HL-60 (cell line): ENCODE data around the gene ANKDD1B.
"Not testable (repeated sequence)": the region's sequence is repeated elsewhere in the genome, so short reads cannot be mapped to it uniquely, and the experiment has no call there.

Source experiments
- DNase-seq, 2 experiments: peaks; one replicate each; pipeline ENCODE4 v3.0.0-alpha.2; 2010 to 2020; ENCODE audit warnings: low read depth in 1 of 2, low spot score in 1 of 2
- H3K27ac ChIP-seq: fragments of 250-450 bp; sonication (Bioruptor Pico); replicated peaks from 2 replicates; pipeline ENCODE4 v1.5.1; 2020; ENCODE audit warnings: mild to moderate bottlenecking, moderate library complexity
- H3K27me3 ChIP-seq: fragments of 250-450 bp; sonication (Bioruptor Pico); 2 replicates; pipeline ENCODE4 v1.5.1; 2021; ENCODE audit warnings: mild to moderate bottlenecking, moderate library complexity; ENCODE audit not compliant: insufficient read depth, poor library complexity, severe bottlenecking
- H3K4me3 ChIP-seq: replicated peaks from 2 replicates; pipeline ENCODE4 v1.5.1; 2011; ENCODE audit warnings: mild to moderate bottlenecking, control low read depth, low read length; ENCODE audit not compliant: insufficient read depth
- GABPA ChIP-seq: IDR thresholded peaks from 2 replicates; pipeline ENCODE4 v1.6.1; 2012; ENCODE audit warnings: low read depth
- POLR2AphosphoS5 ChIP-seq: IDR thresholded peaks from 2 replicates; pipeline ENCODE4 v1.6.1; 2012; ENCODE audit warnings: low read depth
- SPI1 ChIP-seq: IDR thresholded peaks from 2 replicates; pipeline ENCODE4 v1.6.1; 2012; ENCODE audit warnings: low read depth, mild to moderate bottlenecking, borderline replicate concordance
- TF ChIP-seq, protein P1 (sequence below): IDR thresholded peaks from one replicate; pipeline ENCODE4 v1.5.1; 2011; ENCODE audit warnings: low read length, control low read depth, inconsistent platforms; ENCODE audit not compliant: insufficient read depth
- TF ChIP-seq, protein P2 (sequence below): IDR thresholded peaks from 2 replicates; pipeline ENCODE4 v1.6.1; 2012; ENCODE audit warnings: low read depth; ENCODE audit not compliant: insufficient replicate concordance

ANKDD1B gene

DNA sequence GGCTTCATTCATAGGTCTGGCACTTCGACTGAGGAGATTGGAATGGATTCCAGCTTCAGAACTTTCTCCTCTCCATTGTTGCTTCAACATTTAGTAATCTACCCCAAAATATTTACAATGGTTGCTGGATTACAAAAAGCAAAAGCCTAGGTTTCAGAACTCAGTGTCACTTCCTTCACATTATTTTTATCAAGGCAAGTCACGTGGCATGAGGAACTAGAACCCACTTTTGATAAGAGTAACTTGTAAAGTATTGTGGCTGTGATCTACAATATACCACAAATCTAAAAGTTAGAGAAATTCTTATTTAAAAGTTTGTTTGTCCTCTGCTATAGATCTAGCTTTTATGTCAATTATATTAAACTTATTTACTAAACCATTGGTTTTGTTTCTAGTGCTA is 39.7 kb upstream of the ANKDD1B start:
- H3K27me3 ChIP-seq = no peaks in the 10 kb centered on the region
- no peak overlapping the region for H3K27ac ChIP-seq
- no peak overlapping the region for H3K4me3 ChIP-seq
- no peak for TF ChIP-seq POLR2AphosphoS5
- no peak for TF ChIP-seq GABPA
- TF ChIP-seq, protein P1, sequence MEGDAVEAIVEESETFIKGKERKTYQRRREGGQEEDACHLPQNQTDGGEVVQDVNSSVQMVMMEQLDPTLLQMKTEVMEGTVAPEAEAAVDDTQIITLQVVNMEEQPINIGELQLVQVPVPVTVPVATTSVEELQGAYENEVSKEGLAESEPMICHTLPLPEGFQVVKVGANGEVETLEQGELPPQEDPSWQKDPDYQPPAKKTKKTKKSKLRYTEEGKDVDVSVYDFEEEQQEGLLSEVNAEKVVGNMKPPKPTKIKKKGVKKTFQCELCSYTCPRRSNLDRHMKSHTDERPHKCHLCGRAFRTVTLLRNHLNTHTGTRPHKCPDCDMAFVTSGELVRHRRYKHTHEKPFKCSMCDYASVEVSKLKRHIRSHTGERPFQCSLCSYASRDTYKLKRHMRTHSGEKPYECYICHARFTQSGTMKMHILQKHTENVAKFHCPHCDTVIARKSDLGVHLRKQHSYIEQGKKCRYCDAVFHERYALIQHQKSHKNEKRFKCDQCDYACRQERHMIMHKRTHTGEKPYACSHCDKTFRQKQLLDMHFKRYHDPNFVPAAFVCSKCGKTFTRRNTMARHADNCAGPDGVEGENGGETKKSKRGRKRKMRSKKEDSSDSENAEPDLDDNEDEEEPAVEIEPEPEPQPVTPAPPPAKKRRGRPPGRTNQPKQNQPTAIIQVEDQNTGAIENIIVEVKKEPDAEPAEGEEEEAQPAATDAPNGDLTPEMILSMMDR = no peak
- TF ChIP-seq, protein P2, sequence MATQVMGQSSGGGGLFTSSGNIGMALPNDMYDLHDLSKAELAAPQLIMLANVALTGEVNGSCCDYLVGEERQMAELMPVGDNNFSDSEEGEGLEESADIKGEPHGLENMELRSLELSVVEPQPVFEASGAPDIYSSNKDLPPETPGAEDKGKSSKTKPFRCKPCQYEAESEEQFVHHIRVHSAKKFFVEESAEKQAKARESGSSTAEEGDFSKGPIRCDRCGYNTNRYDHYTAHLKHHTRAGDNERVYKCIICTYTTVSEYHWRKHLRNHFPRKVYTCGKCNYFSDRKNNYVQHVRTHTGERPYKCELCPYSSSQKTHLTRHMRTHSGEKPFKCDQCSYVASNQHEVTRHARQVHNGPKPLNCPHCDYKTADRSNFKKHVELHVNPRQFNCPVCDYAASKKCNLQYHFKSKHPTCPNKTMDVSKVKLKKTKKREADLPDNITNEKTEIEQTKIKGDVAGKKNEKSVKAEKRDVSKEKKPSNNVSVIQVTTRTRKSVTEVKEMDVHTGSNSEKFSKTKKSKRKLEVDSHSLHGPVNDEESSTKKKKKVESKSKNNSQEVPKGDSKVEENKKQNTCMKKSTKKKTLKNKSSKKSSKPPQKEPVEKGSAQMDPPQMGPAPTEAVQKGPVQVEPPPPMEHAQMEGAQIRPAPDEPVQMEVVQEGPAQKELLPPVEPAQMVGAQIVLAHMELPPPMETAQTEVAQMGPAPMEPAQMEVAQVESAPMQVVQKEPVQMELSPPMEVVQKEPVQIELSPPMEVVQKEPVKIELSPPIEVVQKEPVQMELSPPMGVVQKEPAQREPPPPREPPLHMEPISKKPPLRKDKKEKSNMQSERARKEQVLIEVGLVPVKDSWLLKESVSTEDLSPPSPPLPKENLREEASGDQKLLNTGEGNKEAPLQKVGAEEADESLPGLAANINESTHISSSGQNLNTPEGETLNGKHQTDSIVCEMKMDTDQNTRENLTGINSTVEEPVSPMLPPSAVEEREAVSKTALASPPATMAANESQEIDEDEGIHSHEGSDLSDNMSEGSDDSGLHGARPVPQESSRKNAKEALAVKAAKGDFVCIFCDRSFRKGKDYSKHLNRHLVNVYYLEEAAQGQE = no peak
- TF ChIP-seq SPI1 = no peak
- no peak for DNase-seq

DNA sequence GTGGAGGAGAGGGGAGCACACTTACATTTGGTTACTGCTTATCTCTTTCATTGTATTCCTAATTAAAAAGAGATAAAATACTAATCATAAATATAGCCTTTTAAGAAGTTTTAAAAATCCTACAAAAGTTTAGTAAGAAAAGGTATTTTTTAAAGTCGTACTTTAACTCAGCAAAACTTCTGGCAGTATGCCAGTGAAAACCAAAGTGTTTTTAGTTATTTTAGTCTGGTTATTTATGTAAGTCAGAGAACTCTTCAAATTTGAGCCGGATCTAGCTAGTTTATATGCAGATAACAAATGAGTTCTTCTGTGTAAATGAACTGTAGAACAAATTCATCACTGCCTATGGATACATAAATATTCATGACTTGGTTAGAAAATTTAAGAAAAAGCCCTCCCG is 36.5 kb upstream of the ANKDD1B start:
- Histone ChIP-seq H3K4me3 (no peak overlapping the region), H3K27ac (no peak overlapping the region)

DNA sequence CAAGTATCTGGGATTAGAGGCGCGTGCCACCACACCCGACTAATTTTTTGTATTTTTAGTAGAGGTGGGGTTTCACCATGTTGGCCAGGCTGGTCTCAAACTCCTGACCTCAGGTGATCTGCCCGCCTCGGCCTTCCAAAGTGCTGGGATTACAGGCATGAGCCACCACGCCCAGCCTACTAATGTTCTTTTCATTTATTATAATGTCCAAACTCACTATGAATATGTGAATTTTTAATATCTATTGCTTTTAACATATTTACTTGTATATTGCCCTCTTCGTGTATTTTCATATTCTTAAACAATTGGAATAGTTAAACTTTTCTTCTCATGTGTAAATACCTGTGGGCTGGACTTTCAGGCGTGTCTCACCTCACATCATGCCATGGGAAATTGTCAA is 33.0 kb upstream of the ANKDD1B start:
- not testable (repeated sequence) for H3K27me3 ChIP-seq, DNase-seq, H3K4me3 ChIP-seq, H3K27ac ChIP-seq

More for the DNA sequence above, 36.5 kb upstream of the ANKDD1B start:
- H3K27me3 ChIP-seq = no peaks in the 10 kb centered on the region
- no peak for DNase-seq
- TF ChIP-seq, protein P1 = no peak
- TF ChIP-seq, protein P2 = no peak
- TF ChIP-seq POLR2AphosphoS5 = no peak
- no peak for TF ChIP-seq SPI1
- no peak for TF ChIP-seq GABPA

DNA sequence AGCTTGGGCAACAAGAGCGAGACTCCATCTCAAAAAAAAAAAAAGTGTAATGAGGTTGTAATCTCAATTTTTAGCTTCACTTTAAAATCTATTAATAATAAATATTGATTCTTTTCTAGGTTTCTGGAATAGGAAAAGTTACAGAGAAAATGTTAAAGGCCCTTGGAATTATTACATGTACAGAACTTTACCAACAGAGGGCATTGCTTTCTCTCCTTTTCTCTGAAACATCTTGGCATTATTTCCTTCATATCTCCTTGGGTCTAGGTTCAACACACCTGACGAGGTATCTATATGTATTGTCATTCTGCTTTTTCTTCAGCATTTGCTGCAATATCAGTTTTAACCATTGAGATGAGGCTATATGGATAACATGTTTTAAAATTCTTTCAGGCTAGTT is 26.6 kb upstream of the ANKDD1B start:
- H3K27me3 ChIP-seq = no peaks in the 10 kb centered on the region
- DNase-seq = no peak
- no peak overlapping the region for H3K4me3 ChIP-seq
- no peak overlapping the region for H3K27ac ChIP-seq
- TF ChIP-seq GABPA (no peak), SPI1 (no peak), POLR2AphosphoS5 (no peak)
- TF ChIP-seq, protein P1 = no peak
- TF ChIP-seq, protein P2 = no peak
